ENCODE results near the gene AKAP6. TPM values are rescaled to one million over a fixed set of nuclear protein-coding genes. Genes with fewer than 3 reads are reported as not detected.

The AKAP6 gene
- total and polyA plus RNA-seq, 2 of the 8 experiments (the other 6 are each of a cell fraction or from before 2014, with no cell fraction given) = 0.09 to 0.89 TPM

DNA sequence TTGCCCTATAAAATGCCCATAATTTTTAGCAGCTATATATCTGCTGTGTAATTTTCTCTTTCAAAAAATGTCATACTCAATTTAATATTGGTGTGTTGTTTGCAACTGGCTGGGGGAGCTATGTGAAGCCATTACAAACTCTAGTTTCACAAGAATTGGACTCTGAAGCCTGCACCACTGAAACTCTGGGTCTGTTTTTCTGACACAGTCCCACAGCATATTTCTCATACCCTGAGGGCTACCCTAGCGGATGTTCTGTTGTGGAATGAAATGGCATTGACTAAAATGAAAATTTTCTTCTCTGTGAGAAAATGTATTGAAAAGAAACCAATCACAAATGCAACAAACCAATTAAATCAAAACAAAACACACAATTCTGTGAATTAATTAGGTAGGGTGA lies 325.0 kb downstream of the AKAP6 start (continued):
- no peak for TF ChIP-seq CHD7 (IDR thresholded peaks at IDR 0.05; ENCODE audit: insufficient replicate concordance, low read length)
- TF ChIP-seq BACH1 (IDR thresholded peaks at IDR 0.05; ENCODE audit: low read length) = no peak
- TF ChIP-seq HDAC2 (IDR thresholded peaks at IDR 0.05; ENCODE audit: borderline replicate concordance in 1 of 2, low read depth in 2 of 2, low read length in 2 of 2) = no peak
- no peak for TF ChIP-seq CBX5 (IDR thresholded peaks at IDR 0.05; ENCODE audit: low read depth, low read length)
- TF ChIP-seq GABPA (IDR thresholded peaks at IDR 0.05; ENCODE audit: borderline replicate concordance, insufficient read depth, low read length) = no peak
- TF ChIP-seq SIRT6 (IDR thresholded peaks at IDR 0.05; ENCODE audit: low read length) = no peak
- TF ChIP-seq KDM5A (IDR thresholded peaks at IDR 0.05; ENCODE audit: low read length) = no peak
